MCF 10A (cell line): ENCODE results near the gene HECW1. TPM values are rescaled to one million over a fixed set of nuclear protein-coding genes. Genes with fewer than 3 reads are reported as not detected.

Experiments used
- BruUV-seq: library from RNA; stranded (reverse); fragments of 400-500 nt; replicated peaks from 2 replicates; lab custom pipeline; 2021; lab: Mats Ljungman, UMichigan
- CTCF ChIA-PET: fragments of 300-600 bp; sonication (Branson Sonifier 250); formaldehyde crosslinking; extraction: SDS; loops from one replicate; lab custom pipeline; 2021; ENCODE audit warnings: antibody characterized with exemption, inconsistent platforms; lab: Yijun Ruan, JAX
- POLR2A ChIA-PET: fragments of 300-600, 350-650 bp; sonication (Branson Sonifier 250); formaldehyde crosslinking; extraction: SDS; loops from one replicate; lab custom pipeline; 2020; ENCODE audit warnings: antibody characterized with exemption, inconsistent platforms; lab: Yijun Ruan, JAX
- DNase-seq: peaks from one replicate; pipeline ENCODE4 v3.0.0-alpha.2; 2018; ENCODE audit not compliant: unreplicated experiment
- H3K27ac Mint-ChIP-seq: one replicate; pipeline ENCODE4 v1.8.0; 2022; ENCODE audit warnings: mild to moderate bottlenecking, low read depth, mixed read lengths; ENCODE audit not compliant: unreplicated experiment
- H3K27me3 Mint-ChIP-seq: one replicate; pipeline ENCODE4 v1.8.0; 2022; ENCODE audit warnings: mixed read lengths; ENCODE audit not compliant: insufficient read depth, unreplicated experiment
- H3K36me3 Mint-ChIP-seq: one replicate; pipeline ENCODE4 v1.8.0; 2022; ENCODE audit warnings: mild to moderate bottlenecking, moderate library complexity, mixed read lengths; ENCODE audit not compliant: insufficient read depth, unreplicated experiment
- H3K4me1 Mint-ChIP-seq: one replicate; pipeline ENCODE4 v1.8.0; 2022; ENCODE audit warnings: mixed read lengths; ENCODE audit not compliant: insufficient read depth, unreplicated experiment
- H3K4me3 Mint-ChIP-seq: one replicate; pipeline ENCODE4 v1.8.0; 2022; ENCODE audit warnings: mild to moderate bottlenecking, moderate library complexity, mixed read lengths; ENCODE audit not compliant: unreplicated experiment
- H3K9me3 Mint-ChIP-seq: one replicate; pipeline ENCODE4 v1.8.0; 2022; ENCODE audit warnings: mixed read lengths; ENCODE audit not compliant: unreplicated experiment
- CTCF ChIP-seq: fragments of 200-600 bp; IDR thresholded peaks from one replicate; pipeline ENCODE4 v1.8.0; 2022; ENCODE audit warnings: antibody characterized with exemption, mild to moderate bottlenecking; ENCODE audit not compliant: unreplicated experiment
- intact Hi-C: fragments of 100-400 bp; cut with micrococcal nuclease; formaldehyde crosslinking; loops from 2 replicates; pipeline ENCODE4 v1.14.1; 2022
- total RNA-seq: library from RNA; stranded (reverse); gene quantifications from 2 replicates; pipeline ENCODE4 v1.2.3, GENCODE V29; 2022

HECW1 gene
- total RNA-seq, 1 experiment from 2014 or later, result not detected

GRCh38 chr7:43444711-43445578, 332.5 kb downstream of the HECW1 start:
- no peak for DNase-seq
- Mint-ChIP-seq H3K4me3 (no peak overlapping the region), H3K27ac (no peak overlapping the region), H3K36me3 (no peaks in the 10 kb centered on the region), H3K27me3 (no peaks in the 10 kb centered on the region), H3K9me3 (no peaks in the 10 kb centered on the region), H3K4me1 (no peaks in the 10 kb centered on the region)
- intact Hi-C loops, result no loop called here
- ChIA-PET CTCF (interaction anchor here (10.1 kb wide), 1 partner anchor 10 kb away, joined by 65 read pairs; no protein-coding TSS in a partner anchor), POLR2A (no interaction called here)
- no TSS peak for BruUV-seq
- TF ChIP-seq CTCF, result no peak

- DNase-seq, result no peak
- H3K4me3 Mint-ChIP-seq, result no peak overlapping the region
- peaks cover 1% of the 10 kb centered on the region for H3K4me1 Mint-ChIP-seq
- POLR2A ChIA-PET, result interaction anchor here (1.1 kb wide), 1 partner anchor 10 kb away, joined by 3 read pairs; no protein-coding TSS in a partner anchor
- no peaks in the 10 kb centered on the region for H3K27me3 Mint-ChIP-seq
- TF ChIP-seq CTCF, result no peak
- no peak overlapping the region for H3K27ac Mint-ChIP-seq
- intact Hi-C loops, result no loop called here
- BruUV-seq, result no TSS peak
- H3K36me3 Mint-ChIP-seq, result peaks cover 6% of the 10 kb centered on the region
- CTCF ChIA-PET, result interaction anchor here (0.7 to 2.3 kb wide), 3 partner anchors 8 to 182 kb away, joined by 3 to 18 read pairs (median 4); no protein-coding TSS in a partner anchor
- peaks cover 8% of the 10 kb centered on the region for H3K9me3 Mint-ChIP-seq
Observed at GRCh38 chr7:43449577-43449976, 337.1 kb downstream of the HECW1 start.

- peaks cover 8% of the 10 kb centered on the region for H3K9me3 Mint-ChIP-seq
- no peak for DNase-seq
- no peaks in the 10 kb centered on the region for H3K27me3 Mint-ChIP-seq
- POLR2A ChIA-PET, result no interaction called here
- peaks cover 6% of the 10 kb centered on the region for H3K4me1 Mint-ChIP-seq
- intact Hi-C loops, result loop anchor here (10.0 kb wide), 1 partner anchor 384 kb away; no protein-coding TSS in a partner anchor
- no peak overlapping the region for H3K27ac Mint-ChIP-seq
- no TSS peak for BruUV-seq
- H3K36me3 Mint-ChIP-seq, result peaks cover 6% of the 10 kb centered on the region
- TF ChIP-seq CTCF, result no peak
- CTCF ChIA-PET, result interaction anchor here (1.7 kb wide), 1 partner anchor 510 kb away, joined by 7 read pairs; no protein-coding TSS in a partner anchor
- H3K4me3 Mint-ChIP-seq, result no peak overlapping the region
Observed at GRCh38 chr7:43450894-43451293, 338.4 kb downstream of the HECW1 start.

- H3K36me3 Mint-ChIP-seq, result peaks cover 6% of the 10 kb centered on the region
- POLR2A ChIA-PET, result interaction anchor here (0.6 to 2.3 kb wide), 8 partner anchors 9 to 522 kb away, joined by 3 to 9 read pairs (median 3); no protein-coding TSS in a partner anchor
- peaks cover 6% of the 10 kb centered on the region for H3K4me1 Mint-ChIP-seq
- no peak overlapping the region for H3K27ac Mint-ChIP-seq
- intact Hi-C loops, result loop anchor here (1.0 to 10.0 kb wide), 5 partner anchors 128 to 522 kb away; partner anchors contain the start of genes MRPL32, PSMA2 and STK17A
- BruUV-seq, result no TSS peak
- TF ChIP-seq CTCF, result peak; percentile 48
- peaks cover 8% of the 10 kb centered on the region for H3K9me3 Mint-ChIP-seq
- H3K4me3 Mint-ChIP-seq, result no peak overlapping the region
- CTCF ChIA-PET, result interaction anchor here (0.5 to 5.3 kb wide), 41 partner anchors 8 to 1169 kb away, joined by 3 to 65 read pairs (median 4); partner anchors contain the start of genes MRPL32, PSMA2 and STK17A
- H3K27me3 Mint-ChIP-seq, result no peaks in the 10 kb centered on the region
- DNase-seq, result peak; percentile 71
Observed at GRCh38 chr7:43454936-43455518, 342.6 kb downstream of the HECW1 start.
